COLO668 (cell line): ENCODE data around the gene AKR1A1.
"Not testable (repeated sequence)": the region's sequence is repeated elsewhere in the genome, so short reads cannot be mapped to it uniquely, and the experiment has no call there.

ENCODE experiments used
- DNase-seq: peaks from one replicate; lab custom pipeline; 2025; ENCODE audit not compliant: unreplicated experiment; lab: John Stamatoyannopoulos, UW

The AKR1A1 gene

DNA sequence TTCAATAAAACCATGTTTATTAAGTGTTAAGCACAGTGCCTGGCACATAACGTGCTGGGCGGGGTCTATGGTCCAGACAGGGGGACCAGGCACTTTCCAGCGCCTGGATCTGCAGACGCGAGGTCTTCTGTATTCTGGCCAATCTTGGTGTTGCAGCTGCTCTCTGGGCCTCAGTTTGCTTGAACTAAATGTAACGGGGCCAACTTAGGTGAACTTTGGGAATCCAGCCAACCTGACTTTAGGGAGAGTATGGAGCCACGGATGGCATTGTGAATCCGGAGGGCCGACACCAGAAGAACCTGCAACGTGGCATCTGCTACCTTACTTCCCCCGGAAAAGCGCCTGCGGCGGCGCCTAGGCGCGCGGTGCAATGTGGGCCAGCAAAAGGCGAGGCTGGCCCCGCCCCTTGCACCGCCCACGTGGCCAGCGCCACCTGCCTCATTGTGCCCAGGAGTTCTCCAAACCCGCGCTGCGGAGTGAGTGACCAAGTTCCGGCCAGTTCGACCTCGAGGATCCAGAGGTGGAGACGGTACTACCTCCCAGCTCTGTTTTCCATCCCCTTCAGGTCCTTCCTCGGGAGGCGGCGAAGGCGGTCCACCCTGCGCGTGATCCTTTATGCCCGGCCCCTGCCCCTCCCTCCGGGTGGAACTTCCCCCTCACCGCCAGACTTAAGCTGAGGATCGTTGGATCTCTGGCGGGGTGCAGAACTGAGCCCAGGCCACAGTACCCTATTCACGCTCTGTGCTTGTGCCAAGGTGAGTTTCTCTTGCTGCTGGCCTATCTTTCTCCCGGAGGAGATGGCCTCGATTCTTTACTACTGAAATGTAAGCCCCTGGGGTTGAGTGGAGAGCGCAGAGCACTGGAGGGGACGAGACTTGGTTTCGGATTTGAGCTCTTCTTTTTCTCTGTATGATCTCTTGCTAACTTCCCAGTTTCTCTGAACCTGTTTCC lies at the start of gene AKR1A1:
Gene AKR1A1, plus strand, starts transcription at position 426 of the 951 bp plus-strand sequence. CDS start 10,969 bp downstream, outside the sequence.
- DNase-seq, result peak; percentile 100

DNA sequence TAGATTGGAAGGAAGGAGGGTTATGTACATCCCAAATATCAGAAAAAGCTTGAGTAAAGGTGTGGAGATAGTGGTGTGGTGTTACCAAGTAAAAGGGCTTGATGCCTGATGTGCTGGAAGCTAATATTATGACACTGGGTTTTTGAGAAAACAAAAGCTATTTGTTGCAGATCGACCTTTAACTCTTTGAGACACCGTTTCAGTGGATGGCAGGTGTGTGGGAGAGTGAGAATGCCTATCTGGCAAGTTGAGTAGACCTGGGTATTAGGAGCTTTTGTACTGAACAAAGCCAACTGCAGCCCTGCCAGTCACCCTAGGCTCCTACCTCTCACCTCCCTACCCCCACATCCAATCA lies 49.1 kb upstream of the AKR1A1 start:
- DNase-seq, result no peak

GRCh38 chr1:45503462-45504360 lies 46.9 kb upstream of the AKR1A1 start:
- DNase-seq, result no peak

DNA sequence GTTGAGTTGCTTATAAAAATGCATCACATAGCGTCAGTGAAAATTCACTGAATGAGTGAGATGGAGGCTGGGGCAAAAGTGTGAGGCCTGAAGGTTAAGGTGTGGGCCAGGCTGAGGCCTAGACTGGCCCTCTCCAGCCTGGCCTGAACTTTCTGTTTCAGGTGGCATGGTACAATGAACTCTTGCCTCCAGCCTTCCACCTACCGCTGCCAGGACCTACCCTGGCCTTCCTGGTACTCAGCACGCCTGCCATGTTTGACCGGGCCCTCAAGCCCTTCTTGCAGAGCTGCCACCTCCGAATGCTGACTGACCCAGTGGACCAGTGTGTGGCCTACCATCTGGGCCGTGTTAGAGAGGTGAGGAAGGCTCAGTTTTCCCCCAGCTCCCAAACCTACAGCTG lies 43.4 kb upstream of the AKR1A1 start:
- DNase-seq, result no peak

DNA sequence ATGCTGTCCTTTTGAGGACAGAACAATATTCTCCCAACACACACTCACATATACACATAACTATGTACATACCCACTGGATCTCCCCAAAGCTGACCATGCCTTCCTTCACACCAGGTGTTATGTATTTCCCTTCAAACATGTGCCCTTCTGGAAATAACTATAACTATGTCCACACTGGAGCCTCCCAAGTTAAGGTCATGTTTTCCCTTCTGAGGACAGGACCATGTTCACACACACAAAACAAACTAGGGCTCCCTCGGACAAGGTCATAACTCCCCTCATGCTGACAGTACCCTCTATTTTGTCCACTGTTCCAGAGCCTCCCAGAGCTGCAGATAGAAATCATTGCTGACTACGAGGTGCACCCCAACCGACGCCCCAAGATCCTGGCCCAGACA lies 42.7 kb upstream of the AKR1A1 start:
- DNase-seq, result no peak

DNA sequence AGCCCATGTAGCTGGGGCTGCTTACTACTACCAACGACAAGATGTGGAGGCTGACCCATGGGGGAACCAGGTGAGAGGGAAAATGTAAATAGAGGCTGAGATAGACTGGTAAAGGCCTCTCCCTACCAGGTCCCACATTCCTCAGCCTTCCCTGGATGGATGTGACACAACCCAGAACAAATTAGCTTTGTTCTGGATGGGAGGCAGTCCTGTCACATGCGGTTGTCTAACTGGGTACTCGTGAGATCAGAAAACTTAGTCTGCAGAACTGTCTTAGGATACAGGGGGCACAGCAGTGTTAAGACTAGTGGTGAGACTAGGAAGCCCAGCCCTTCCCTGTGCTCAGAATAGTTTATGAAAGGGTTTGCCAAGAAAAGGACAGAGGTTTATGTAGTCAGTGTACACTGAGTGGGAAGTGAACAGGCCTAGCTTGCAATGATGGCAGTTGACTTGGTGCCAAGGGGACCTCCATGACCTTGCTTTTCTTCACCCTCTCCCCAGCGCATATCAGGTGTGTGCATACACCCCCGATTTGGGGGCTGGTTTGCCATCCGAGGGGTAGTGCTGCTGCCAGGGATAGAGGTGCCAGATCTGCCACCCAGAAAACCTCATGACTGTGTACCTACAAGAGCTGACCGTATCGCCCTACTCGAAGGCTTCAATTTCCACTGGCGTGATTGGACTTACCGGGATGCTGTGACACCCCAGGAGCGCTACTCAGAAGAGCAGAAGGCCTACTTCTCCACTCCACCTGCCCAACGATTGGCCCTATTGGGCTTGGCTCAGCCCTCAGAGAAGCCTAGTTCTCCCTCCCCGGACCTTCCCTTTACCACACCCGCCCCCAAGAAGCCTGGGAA lies 42.1 kb upstream of the AKR1A1 start:
- DNase-seq, result no peak

GRCh38 chr1:45510036-45510971 lies 40.3 kb upstream of the AKR1A1 start:
- DNase-seq, result no peak

DNA sequence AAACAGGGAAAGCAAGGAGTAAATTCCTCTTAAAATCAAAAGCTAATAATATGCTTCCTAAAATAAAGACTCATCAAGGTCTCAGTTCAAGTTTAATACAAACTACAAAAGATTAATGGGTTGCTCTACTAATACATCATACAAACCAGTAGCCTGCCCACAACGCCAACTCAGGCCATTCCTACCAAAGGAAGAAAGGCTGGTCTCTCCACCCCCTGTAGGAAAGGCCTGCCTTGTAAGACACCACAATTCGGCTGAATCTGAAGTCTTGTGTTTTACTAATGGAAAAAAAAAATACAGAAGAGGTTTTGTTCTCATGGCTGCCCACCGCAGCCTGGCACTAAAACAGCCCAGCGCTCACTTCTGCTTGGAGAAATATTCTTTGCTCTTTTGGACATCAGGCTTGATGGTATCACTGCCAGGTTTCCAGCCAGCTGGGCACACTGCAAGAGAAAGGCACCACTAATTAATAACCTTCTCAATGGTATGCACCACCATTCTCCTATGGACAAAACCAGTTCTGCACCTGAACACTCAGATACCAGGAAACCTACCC lies 39.6 kb upstream of the AKR1A1 start:
- no peak for DNase-seq

- DNase-seq, result peak; percentile 78
These were observed 38.0 kb upstream of the AKR1A1 start for GRCh38 chr1:45512641-45513054.

DNA sequence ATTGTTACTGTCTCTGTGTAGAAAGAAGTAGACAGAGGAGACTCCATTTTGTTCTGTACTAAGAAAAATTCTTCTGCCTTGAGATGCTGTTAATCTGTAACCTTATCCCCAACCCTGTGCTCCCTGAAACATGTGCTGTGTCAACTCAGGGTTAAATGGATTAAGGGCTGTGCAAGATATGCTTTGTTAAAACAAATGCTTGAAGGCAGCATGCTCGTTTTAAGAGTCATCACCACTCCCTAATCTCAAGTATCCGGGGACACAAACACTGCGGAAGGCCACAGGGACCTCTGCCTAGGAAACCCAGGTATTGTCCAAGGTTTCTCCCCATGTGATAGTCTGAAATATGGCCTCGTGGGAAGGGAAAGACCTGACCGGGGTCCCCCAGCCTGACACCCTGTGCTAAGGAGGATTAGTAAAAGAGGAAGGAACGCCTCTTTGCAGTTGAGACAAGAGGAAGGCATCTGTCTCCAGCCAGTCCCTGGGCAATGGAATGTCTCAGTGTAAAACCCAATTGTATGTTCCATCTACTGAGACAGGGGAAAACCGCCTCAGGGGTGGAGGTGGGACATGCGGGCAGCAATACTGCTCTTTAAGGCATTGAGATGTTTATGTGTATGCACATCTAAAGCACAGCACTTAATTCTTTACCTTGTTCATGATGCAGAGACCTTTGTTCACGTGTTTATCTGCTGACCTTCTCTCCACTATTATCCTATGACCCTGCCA lies 36.9 kb upstream of the AKR1A1 start:
- not testable (repeated sequence) for DNase-seq

DNA sequence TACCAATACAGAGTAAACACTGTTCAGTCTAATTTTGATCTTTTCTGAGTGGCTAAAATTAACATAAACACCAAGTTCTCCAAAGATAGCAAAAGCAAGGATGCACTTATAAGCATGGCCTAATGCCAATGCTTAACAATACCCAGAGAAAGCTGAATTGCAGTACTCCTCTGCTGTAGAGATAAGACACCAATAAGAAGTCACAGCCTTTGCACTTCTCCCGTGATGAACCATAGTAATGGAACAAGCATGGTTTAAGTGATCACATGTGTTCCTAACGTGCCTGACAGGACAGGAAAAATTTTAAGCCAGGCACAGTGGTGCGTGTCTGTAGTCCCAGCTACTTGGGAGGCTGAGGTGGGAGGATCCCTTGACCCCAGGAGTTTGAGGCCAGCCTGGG lies 34.6 kb upstream of the AKR1A1 start:
- no peak for DNase-seq

DNA sequence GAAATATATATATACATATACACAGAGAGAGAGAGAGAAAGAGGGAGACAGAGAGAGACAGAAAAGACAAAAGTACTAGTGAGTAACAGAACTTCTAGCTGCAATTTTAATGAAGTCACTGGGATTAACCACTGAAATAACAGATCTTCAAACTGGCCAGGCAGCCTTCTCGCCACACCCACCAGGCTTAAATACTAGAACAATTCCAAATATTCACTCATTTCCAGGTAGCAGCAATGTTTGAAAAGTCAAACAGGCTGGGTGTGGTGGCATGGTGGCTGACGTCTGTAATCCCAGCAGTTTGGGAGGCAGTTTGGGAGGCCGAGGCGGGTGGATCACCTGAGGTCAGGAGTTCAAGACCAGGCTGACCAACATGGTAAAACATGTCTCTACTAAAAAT lies 34.2 kb upstream of the AKR1A1 start:
- DNase-seq, result no peak

DNA sequence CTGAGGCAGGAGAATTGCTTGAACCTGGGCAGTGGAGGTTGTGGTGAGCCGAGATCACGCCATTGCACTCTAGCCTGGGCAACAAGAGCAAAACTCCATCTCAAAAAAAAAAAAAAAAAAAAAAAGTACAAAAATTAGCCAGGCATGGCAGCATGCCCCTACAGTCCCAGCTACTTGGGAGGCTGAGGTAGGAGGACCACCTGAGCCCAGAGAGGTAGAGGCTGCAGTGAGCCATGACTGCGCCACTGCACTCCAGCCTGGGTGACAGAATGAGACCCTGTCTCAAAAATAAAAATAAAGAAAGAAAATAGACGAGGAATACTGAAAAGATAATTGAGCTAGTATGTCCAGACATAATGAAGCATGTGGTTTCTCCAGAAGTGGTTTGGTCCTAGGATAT lies 32.3 kb upstream of the AKR1A1 start:
- not testable (repeated sequence) for DNase-seq

DNA sequence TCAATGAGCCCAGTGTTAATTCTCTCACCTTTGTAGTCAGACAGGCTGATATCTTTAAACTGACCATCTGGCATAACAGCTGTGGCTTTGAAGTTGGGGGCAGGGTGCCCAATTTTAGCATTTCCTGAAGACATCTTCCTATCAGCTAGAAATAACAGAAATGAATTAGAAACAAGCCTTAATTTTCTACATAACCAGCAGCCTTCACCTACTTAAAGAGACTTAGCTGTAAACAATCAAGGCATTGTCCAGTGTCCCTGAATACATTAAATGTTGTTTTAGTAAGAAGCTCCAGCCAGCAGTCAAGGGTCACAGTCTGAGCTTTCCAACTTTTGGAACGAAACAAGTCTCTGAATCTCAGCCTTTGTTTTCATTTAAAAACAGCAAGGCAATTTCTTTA lies 31.7 kb upstream of the AKR1A1 start:
- no peak for DNase-seq

DNA sequence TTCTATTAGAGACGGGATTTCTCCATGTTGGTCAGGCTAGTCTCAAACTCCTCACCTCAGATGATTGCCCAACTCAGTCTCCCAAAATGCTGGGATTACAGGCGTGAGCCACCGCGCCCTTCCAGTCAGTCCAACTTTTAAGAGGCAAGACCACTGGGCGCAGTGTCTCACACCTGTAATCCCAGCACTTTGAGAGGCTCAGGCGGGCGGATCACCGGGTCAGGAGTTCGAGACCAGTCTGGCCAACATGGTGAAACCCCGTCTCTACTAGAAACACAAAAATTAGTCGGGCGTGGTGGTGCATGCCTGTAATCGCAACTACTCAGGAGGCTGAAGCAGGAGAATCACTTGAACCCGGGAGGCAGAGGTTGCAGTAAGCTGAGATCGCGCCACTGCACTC lies 30.9 kb upstream of the AKR1A1 start:
- DNase-seq, result not testable (repeated sequence)

- DNase-seq, result peak; percentile 99
These were observed 29.0 kb upstream of the AKR1A1 start, which contains the start of gene PRDX1 for GRCh38 chr1:45521413-45522323. TSS of gene PRDX1 (minus strand) at chr1:45521884. CDS start at chr1:45519043, 2,841 bp downstream.

DNA sequence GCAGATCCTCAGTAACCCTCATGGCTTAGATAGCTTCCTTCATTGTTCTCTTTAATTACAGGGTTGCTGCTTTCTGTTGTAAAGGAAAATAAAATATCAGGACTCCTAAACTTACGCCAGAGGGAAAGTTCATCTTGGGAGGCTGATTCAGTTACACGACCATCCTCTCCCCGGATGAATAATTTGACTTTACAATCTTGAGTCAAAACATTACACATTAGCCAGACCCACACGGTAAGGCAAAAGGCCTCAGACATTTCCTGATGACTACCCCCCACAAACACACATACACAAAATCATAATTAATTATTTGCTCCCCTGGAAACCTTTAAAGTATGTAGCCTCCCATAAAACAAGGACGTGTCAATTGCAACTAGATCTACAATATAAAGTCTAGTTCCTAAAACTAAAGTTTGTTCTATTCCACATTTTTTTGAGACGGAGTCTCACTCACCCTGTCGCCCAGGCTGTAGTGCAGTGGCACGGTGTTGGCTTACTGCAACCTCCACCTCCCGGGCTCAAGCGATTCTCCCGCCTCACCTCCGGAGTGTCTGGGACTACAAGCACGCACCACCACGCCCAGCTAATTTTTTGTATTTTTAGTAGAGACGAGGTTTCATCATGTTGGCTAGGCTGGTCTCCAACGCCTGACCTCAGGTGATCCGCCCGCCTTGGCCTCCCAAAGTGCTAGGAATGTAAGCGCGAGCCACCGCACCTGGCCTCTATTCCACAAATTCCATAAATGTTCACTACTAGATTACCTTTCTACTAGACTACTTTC lies 28.1 kb upstream of the AKR1A1 start:
- DNase-seq, result no peak
